Measurements from ENCODE around the gene PON3. TPM values are rescaled to one million over a fixed set of nuclear protein-coding genes. Genes with fewer than 3 reads are reported as not detected.

Gene PON3
- total RNA-seq (1 to 10 TPM in 2 of 9 donors, under 1 TPM in 7; 0.28 to 1.8 (median 0.70) TPM), polyA plus RNA-seq (under 1 TPM; 0.21 to 0.80 TPM)
- long read RNA-seq, donor 1: 0 reads
- long read RNA-seq, donor 2: 0 reads
- long read RNA-seq, donor 3: 0 reads

DNA sequence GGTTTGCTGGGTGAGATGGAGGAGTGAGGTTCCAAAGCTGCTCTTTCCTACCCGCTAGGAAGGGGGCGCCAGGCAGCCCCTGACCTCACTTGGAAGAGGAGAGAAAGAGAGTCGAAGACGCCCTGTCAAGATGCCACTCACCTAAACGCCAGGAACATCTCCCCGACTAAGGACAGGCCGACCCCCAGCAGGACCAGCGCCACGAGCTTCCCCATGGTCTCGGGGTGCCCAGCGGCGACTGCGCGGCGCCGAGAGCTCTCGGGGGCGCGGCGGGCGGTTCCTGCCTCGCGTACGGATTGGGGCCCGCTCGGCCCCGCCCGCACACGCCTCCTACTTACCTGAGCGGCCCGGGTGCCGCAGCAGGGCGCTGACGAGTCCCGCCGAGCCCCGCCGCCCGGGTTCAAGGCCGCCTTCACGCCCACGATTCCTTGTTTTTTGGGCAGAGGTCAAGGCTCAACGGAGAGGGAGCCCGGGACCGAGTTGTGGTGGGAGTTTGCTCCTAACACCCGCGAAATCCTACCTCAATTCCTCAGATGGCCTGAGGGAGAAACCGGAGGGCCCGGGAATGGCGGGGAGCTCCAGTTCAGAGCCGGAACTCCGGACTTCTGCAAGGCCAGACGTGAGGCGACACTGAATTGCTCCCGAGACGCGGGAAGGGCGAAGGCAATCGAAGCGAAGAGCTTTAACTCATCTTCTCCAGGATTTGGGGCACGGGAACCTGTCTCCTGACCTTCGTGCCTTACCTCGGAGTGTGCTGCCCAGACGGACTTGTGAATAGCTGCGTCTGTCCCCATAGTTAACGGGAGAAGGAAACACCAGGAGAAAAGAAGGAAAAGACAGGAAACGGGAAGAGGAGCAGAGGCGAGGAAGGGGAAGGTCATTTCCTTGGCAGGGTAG, at the start of gene PON3:
Gene PON3 (minus strand): TSS at position 240 of the 897 bp plus-strand sequence. CDS start 25 bp downstream, at position 215.
- Histone ChIP-seq H3K9me3 (no peaks in the 10 kb centered on the region), H3K4me3 (peak within 1 kb of the TSS; percentile 27 to 69 (median 58)), H3K27me3 (peaks cover 0 to 24% (median 6%) of the 10 kb centered on the region in 9 donors), H3K27ac (peak within 1 kb of the TSS in 1 of 12 donors; percentile 19), H3K4me1 (peaks cover 0 to 14% (median 0%) of the 10 kb centered on the region in 12 donors), H3K36me3 (no peaks in the 10 kb centered on the region)
- peak in 4 of 5 donors; percentile 18 to 41 (median 24) for DNase-seq
- 5 to 16% (median 10%) methylated on average over 36 to 68 of the region's 68 CpGs for WGBS, 4 donors
- intact Hi-C loops (cut with DNase I): loop anchor here in 1 of 10 donors (5.0 kb wide), 1 partner anchor 81 kb away; no protein-coding TSS in a partner anchor
- peak in 3 of 4 donors; percentile 36 to 73 (median 46) for ATAC-seq
- peak in 6 of 12 donors; percentile 9 to 43 (median 19) for TF ChIP-seq CTCF (IDR thresholded peaks at IDR 0.05)
- TF ChIP-seq POLR2A (IDR thresholded peaks at IDR 0.05): no peak

DNA sequence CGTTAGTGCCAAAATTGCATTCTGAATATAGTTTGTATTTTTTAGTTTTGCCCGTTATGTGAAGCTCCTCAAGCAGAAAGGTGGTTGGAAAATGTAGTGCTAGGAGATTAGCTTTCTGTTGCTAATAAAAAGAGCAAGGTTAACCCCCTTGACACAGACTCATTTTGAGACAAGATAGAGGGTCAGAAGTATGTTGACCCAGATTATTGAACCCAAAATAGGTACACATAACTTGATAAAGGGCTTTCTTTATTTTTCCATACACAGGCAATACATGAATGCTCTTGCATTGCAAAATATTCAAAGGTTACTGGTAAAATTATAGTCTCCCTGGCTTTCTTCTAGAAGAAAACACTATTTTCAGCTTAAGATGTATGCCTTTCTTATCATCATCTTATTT, 48.6 kb upstream of the PON3 start:
- no peak for DNase-seq
- no peak overlapping the region for H3K4me3 ChIP-seq
- no peaks in the 10 kb centered on the region for H3K9me3 ChIP-seq
- intact Hi-C loops (cut with DNase I): no loop called here
- H3K27me3 ChIP-seq: no peaks in the 10 kb centered on the region
- no peak for ATAC-seq
- H3K36me3 ChIP-seq: no peaks in the 10 kb centered on the region
- no peaks in the 10 kb centered on the region for H3K4me1 ChIP-seq
- no peak for TF ChIP-seq POLR2A (IDR thresholded peaks at IDR 0.05)
- TF ChIP-seq CTCF (IDR thresholded peaks at IDR 0.05): no peak
- WGBS, 4 donors: 73 to 78% (median 76%) methylated on average over 2 of the region's 2 CpGs
- no peak overlapping the region for H3K27ac ChIP-seq

DNA sequence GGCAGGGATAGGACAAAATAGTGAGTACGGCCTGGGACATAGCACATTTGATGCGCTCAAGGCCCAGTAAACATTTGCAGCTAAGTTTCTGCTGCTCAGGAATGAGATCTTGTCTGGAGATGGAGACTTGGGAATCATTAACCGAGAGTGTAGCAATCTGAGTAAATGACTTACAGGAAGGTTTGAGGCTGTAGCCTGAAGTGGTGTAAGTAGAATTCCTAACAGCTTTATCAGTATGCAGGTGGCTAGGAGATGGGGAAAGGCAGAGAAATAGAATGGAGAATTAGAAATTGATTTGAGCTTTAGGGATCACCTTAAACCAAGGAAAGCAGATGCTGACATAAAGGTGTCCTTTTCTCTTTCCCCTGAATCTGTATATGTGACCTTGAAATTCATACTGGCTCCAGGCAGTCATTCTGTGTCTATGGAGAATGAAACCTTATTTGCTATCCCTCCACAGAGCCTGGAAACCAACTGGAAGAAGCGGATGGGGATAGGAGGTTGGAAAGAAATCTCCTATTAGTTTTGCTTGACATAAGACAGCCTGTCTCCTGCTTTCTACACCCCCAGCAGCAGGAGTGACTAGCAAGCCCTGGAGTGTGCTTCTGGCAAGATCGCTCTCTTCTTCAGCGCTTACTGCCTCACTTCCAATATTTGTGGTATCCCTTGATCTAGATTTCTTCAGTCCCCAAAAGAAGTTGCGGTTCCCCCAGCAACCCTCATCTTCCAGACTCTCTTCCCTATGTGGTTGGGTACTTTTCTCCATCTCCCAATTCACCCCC, 45.1 kb upstream of the PON3 start:
- DNase-seq (no peak), ATAC-seq (no peak)
- intact Hi-C loops (cut with DNase I): no loop called here
- H3K4me1 ChIP-seq: peaks cover 0 to 3% (median 0%) of the 10 kb centered on the region in 12 donors
- no peaks in the 10 kb centered on the region for H3K27me3 ChIP-seq
- 78 to 81% (median 80%) methylated on average over 7 of the region's 7 CpGs for WGBS, 4 donors
- no peak overlapping the region for H3K27ac ChIP-seq
- TF ChIP-seq CTCF (IDR thresholded peaks at IDR 0.05) (no peak), POLR2A (IDR thresholded peaks at IDR 0.05) (no peak)
- H3K36me3 ChIP-seq: no peaks in the 10 kb centered on the region
- no peak overlapping the region for H3K4me3 ChIP-seq
- H3K9me3 ChIP-seq: no peaks in the 10 kb centered on the region
